HepG2 (cell line): Measurements from ENCODE around the gene RPS19BP1. TPM values are rescaled to one million over a fixed set of nuclear protein-coding genes. Genes with fewer than 3 reads are reported as not detected.
A peak's percentile ranks its signal among the peaks of the same experiment; 100 is the strongest.

Source experiments
- ATAC-seq: fragments of 200-7000 bp; cut with Tn5 transposase; 3 replicates; pipeline ENCODE4 v1.9.1; 2020; ENCODE audit warnings: mild to moderate bottlenecking, moderate library complexity
- BruUV-seq: library from RNA; stranded (reverse); fragments of 400-500 nt; replicated peaks from 2 replicates; lab custom pipeline; 2021; lab: Mats Ljungman, UMichigan
- CTCF ChIA-PET: fragments of 300-600 bp; formaldehyde crosslinking; extraction: SDS; loops from one replicate; lab custom pipeline; 2021; ENCODE audit warnings: low total read pairs, inconsistent platforms, low intra/inter-chr PET ratio; lab: Yijun Ruan, JAX
- POLR2A ChIA-PET: fragments of 350-600 bp; sonication (Branson Sonifier 250); formaldehyde crosslinking; loops from one replicate; lab custom pipeline; 2020; ENCODE audit warnings: antibody characterized with exemption, inconsistent platforms; lab: Yijun Ruan, JAX
- DNase-seq: peaks from one replicate; pipeline ENCODE4 v3.0.0-alpha.2; 2015; ENCODE audit warnings: low spot score
- FAIRE-seq: peaks from 3 replicates; lab custom pipeline; 2011; peaks lifted over from hg19 to GRCh38; lab: Jason Lieb, UNC
- H2AFZ ChIP-seq: one replicate; pipeline ENCODE4 v1.6.1; 2011; ENCODE audit warnings: low read length, inconsistent platforms
- H3K27ac ChIP-seq: fragments of 300-600 bp; 3 replicates; pipeline ENCODE4 v1.8.0; 2011; ENCODE audit warnings: mixed run types, mild to moderate bottlenecking, mixed read lengths, low read length, inconsistent platforms; ENCODE audit not compliant: insufficient read depth; ENCODE audit errors: extremely low read length
- H3K27me3 ChIP-seq, 2 experiments: fragments of 200-600 bp in 1 of 2; 2 replicates in 1 of 2; 3 replicates in 1 of 2; pipeline versions ENCODE4 v1.6.0 to v1.8.0; 2011; ENCODE audit warnings: low read length in 2 of 2, mild to moderate bottlenecking in 2 of 2, moderate library complexity in 2 of 2, inconsistent platforms in 1 of 2; ENCODE audit not compliant: insufficient read depth in 2 of 2, control insufficient read depth in 1 of 2
- H3K36me3 ChIP-seq, 2 experiments: fragments of 200-600 bp in 1 of 2; replicated peaks in 1 of 2; 2 replicates in 1 of 2; 3 replicates in 1 of 2; pipeline versions ENCODE4 v1.5.1 to v1.8.0; 2011; ENCODE audit warnings: low read length in 2 of 2, inconsistent platforms in 1 of 2; ENCODE audit not compliant: insufficient read depth in 2 of 2, control insufficient read depth in 1 of 2
- H3K4me1 ChIP-seq: 2 replicates; pipeline ENCODE4 v1.5.1; 2012; ENCODE audit warnings: low read length, inconsistent platforms; ENCODE audit not compliant: insufficient read depth
- H3K4me2 ChIP-seq: 2 replicates; pipeline ENCODE4 v1.6.0; 2011; ENCODE audit warnings: low read depth, low read length, inconsistent platforms
- H3K4me3 ChIP-seq, 3 experiments: fragments of 200-600 bp in 1 of 3; sonication (generic), shearing (Covaris generic) in 1 of 3; replicated peaks in 1 of 3; 2 replicates each; pipeline ENCODE4 v1.5.1; 2011 to 2016; ENCODE audit warnings: low read length in 3 of 3, inconsistent platforms in 2 of 3, low read depth in 2 of 3, mild to moderate bottlenecking in 2 of 3, control low read depth in 1 of 3, mixed read lengths in 1 of 3; ENCODE audit not compliant: insufficient read depth in 1 of 3
- H3K79me2 ChIP-seq: one replicate; pipeline ENCODE4 v1.6.1; 2011; ENCODE audit warnings: low read length, inconsistent platforms; ENCODE audit not compliant: insufficient read depth
- H3K9ac ChIP-seq: 2 replicates; pipeline ENCODE4 v1.6.0; 2011; ENCODE audit warnings: mild to moderate bottlenecking, low read depth, low read length, inconsistent platforms; ENCODE audit not compliant: insufficient read depth
- H3K9me3 ChIP-seq: 2 replicates; pipeline ENCODE4 v1.5.1; 2012; ENCODE audit warnings: mild to moderate bottlenecking, low read length
- H4K20me1 ChIP-seq: 2 replicates; pipeline ENCODE4 v1.6.0; 2011; ENCODE audit warnings: inconsistent platforms, mild to moderate bottlenecking, low read length, moderate library complexity; ENCODE audit not compliant: insufficient read depth
- ARID2 ChIP-seq: sonication (generic); formaldehyde crosslinking; IDR thresholded peaks from 2 replicates; pipeline ENCODE4 v1.8.1; 2022; ENCODE audit warnings: mild to moderate bottlenecking, missing genetic modification reagents, borderline replicate concordance
- KLF11 ChIP-seq: IDR thresholded peaks from 2 replicates; pipeline ENCODE4 v1.6.1; 2016; ENCODE audit warnings: missing compliant biosample characterization
- MTA1 ChIP-seq: sonication (generic); formaldehyde crosslinking; IDR thresholded peaks from 2 replicates; pipeline ENCODE4 v1.4.0; 2020; ENCODE audit warnings: missing genetic modification reagents, mild to moderate bottlenecking, borderline replicate concordance
- PHF20 ChIP-seq: sonication (generic); formaldehyde crosslinking; IDR thresholded peaks from 2 replicates; pipeline ENCODE4 v1.5.0; 2020; ENCODE audit warnings: mild to moderate bottlenecking, missing genetic modification reagents
- PITX1 ChIP-seq: sonication (generic); formaldehyde crosslinking; IDR thresholded peaks from 2 replicates; pipeline ENCODE4 v1.5.1; 2020; ENCODE audit warnings: mild to moderate bottlenecking, missing genetic modification reagents
- RARA ChIP-seq: IDR thresholded peaks from 2 replicates; pipeline ENCODE4 v1.6.1; 2016; ENCODE audit warnings: missing genetic modification reagents, missing compliant biosample characterization
- STAT5B ChIP-seq: sonication (generic); formaldehyde crosslinking; IDR thresholded peaks from 2 replicates; pipeline ENCODE4 v1.4.0; 2020; ENCODE audit warnings: missing genetic modification reagents
- TCF12 ChIP-seq, 2 experiments: fragments of 450-650 bp in 1 of 2; sonication (generic) in 1 of 2; formaldehyde crosslinking in 1 of 2; IDR thresholded peaks; 2 replicates each; pipeline versions ENCODE4 v1.6.1 to v1.8.0; 2017 to 2022; ENCODE audit warnings: antibody characterized with exemption in 1 of 2, mild to moderate bottlenecking in 1 of 2, missing genetic modification reagents in 1 of 2, moderate library complexity in 1 of 2
- U2AF1 ChIP-seq: fragments of 200-400 bp; formaldehyde crosslinking; optimal IDR thresholded peaks from 2 replicates; pipeline ENCODE3; 2017; ENCODE audit warnings: mild to moderate bottlenecking, low read depth, low read length
- WIZ ChIP-seq: sonication (generic); formaldehyde crosslinking; IDR thresholded peaks from 2 replicates; pipeline ENCODE4 v1.5.1; 2020; ENCODE audit warnings: mild to moderate bottlenecking, missing genetic modification reagents
- ZFP90 ChIP-seq: sonication (generic); formaldehyde crosslinking; IDR thresholded peaks from 2 replicates; pipeline ENCODE4 v1.8.0; 2022; ENCODE audit warnings: missing genetic modification reagents, mild to moderate bottlenecking, inconsistent platforms, borderline replicate concordance
- ZNF121 ChIP-seq: sonication (generic); formaldehyde crosslinking; IDR thresholded peaks from 2 replicates; pipeline ENCODE4 v1.5.0; 2020; ENCODE audit warnings: mild to moderate bottlenecking, missing genetic modification reagents
- ZNF766 ChIP-seq: sonication (generic); formaldehyde crosslinking; IDR thresholded peaks from 2 replicates; pipeline ENCODE4 v1.5.0; 2020; ENCODE audit warnings: missing genetic modification reagents, borderline replicate concordance
- ZNF891 ChIP-seq: sonication (generic); formaldehyde crosslinking; IDR thresholded peaks from 2 replicates; pipeline ENCODE4 v1.5.0; 2020; ENCODE audit warnings: mild to moderate bottlenecking, missing genetic modification reagents
- WGBS: methylation state at CpG from one replicate; pipeline ENCODE4 v1.1.6; 2017; ENCODE audit warnings: low lambda C conversion rate; 5-methylcytosine and 5-hydroxymethylcytosine counted together
- in situ Hi-C: cut with HindIII; loops from 2 replicates; pipeline ENCODE4 v1.10.0; 2017; ENCODE audit warnings: low pct_unique_long_range_greater_than_20kb; ENCODE audit not compliant: extremely low pct_ligation_motif_present
- intact Hi-C: fragments of 100-400 bp; cut with micrococcal nuclease; formaldehyde crosslinking; loops from one replicate; pipeline ENCODE4 v1.10.0; 2022; ENCODE audit not compliant: unreplicated experiment
- polyA plus RNA-seq, 8 experiments: library from polyadenylated mRNA; depleted of rRNA in 3 of 8; stranded (reverse) in 7 of 8; unstranded in 1 of 8; fragments of >200 nt; fragmentation: Illumina TruSeq in 4 of 8; extraction: Trizol in 4 of 8; gene quantifications; 2 replicates each; pipeline versions ENCODE4 v1.2.1 to v1.2.3, GENCODE V29; 2011 to 2016; ENCODE audit warnings: low read depth in 4 of 8, missing spikeins in 1 of 8, mixed read lengths in 1 of 8; ENCODE audit not compliant: insufficient read depth in 1 of 8
- total RNA-seq, 5 experiments: library from RNA; depleted of rRNA; stranded (reverse); fragments of >200 nt; fragmentation: Illumina TruSeq; extraction: Trizol; gene quantifications; 2 replicates each; pipeline ENCODE4 v1.2.3, GENCODE V29; 2016; ENCODE audit warnings: low read depth in 1 of 5
- TF ChIP-seq, protein P1 (sequence below): sonication (generic); formaldehyde crosslinking; IDR thresholded peaks from 2 replicates; pipeline ENCODE4 v1.4.0; 2020; ENCODE audit warnings: missing genetic modification reagents, low read depth, mild to moderate bottlenecking, borderline replicate concordance
- TF ChIP-seq, protein P2 (sequence below): sonication (generic); formaldehyde crosslinking; IDR thresholded peaks from 2 replicates; pipeline ENCODE4 v1.4.0; 2020; ENCODE audit warnings: missing genetic modification reagents, borderline replicate concordance
- TF ChIP-seq, protein P3 (sequence below): sonication (generic); formaldehyde crosslinking; IDR thresholded peaks from 2 replicates; pipeline ENCODE4 v1.4.0; 2020; ENCODE audit warnings: mild to moderate bottlenecking, missing genetic modification reagents

Gene RPS19BP1
- total and polyA plus RNA-seq, 2 of the 13 experiments (the other 11 are each of a cell fraction or from before 2014, with no cell fraction given), result 44.3 to 81.3 TPM

DNA sequence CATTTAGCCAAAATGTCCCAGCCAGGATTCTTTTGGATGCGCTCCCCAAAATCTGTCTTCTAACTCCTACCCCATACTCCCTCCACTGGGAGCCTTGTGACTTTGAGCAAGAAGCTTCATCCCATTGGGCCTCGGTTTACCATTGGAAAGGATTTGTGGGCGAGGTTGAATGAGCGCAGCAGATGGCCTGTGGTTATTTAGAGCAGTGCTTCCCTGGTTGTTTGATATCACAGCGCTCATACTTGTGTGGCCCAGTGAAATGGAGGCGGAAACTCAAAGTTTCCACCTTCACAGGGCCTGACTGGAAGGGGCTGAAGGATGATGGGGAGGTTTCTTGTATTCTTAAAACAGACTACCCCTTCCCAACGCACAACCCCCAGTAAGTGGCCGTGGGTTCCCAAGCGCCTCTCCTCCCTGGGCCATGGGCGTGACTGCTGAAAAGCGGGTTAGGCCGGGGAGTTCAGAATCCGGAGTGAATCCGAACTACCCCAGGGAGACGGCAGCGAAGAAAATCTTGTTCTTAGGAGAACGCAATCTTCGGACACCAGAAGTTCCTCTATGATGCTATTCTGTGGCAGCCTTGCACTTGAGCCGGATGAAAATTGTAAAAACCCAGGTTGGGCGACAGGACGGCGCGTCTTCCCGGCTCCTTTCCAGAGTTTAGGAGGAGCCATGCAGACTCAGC lies 13.4 kb downstream of the RPS19BP1 start:
- H4K20me1 ChIP-seq, result peaks cover 41% of the 10 kb centered on the region
- H3K79me2 ChIP-seq, result peaks cover 45% of the 10 kb centered on the region
- intact Hi-C loops, result no loop called here
- H3K9ac ChIP-seq, result peak overlapping the region; percentile 100
- FAIRE-seq (no peak), ATAC-seq (peak; percentile 6), DNase-seq (no peak)
- in situ Hi-C loops, result no loop called here
- CTCF ChIA-PET, result interaction anchor here (1.7 kb wide), 1 partner anchor 22 kb away, joined by 5 read pairs; no protein-coding TSS in a partner anchor
- peaks cover 44% of the 10 kb centered on the region for H3K4me1 ChIP-seq
- no peak overlapping the region for H2AFZ ChIP-seq
- 16% methylated on average over 15 of the region's 24 CpGs for WGBS
- H3K27ac ChIP-seq, result peak overlapping the region; percentile 100
- peak overlapping the region; percentile 79 to 100 (median 89) for H3K4me3 ChIP-seq
- H3K9me3 ChIP-seq, result no peaks in the 10 kb centered on the region
- H3K36me3 ChIP-seq, result peaks cover 27 to 49% of the 10 kb centered on the region in 2 experiments
- BruUV-seq, result TSS peak; percentile 93
- no peaks in the 10 kb centered on the region; a peak in 1 of 5 replicates for H3K27me3 ChIP-seq
- POLR2A ChIA-PET, result interaction anchor here (0.8 to 4.2 kb wide), 28 partner anchors 9 to 813 kb away, joined by 3 to 118 read pairs (median 7); partner anchors contain the start of genes GTPBP1, MIEF1, RPL3 and RPS19BP1
- H3K4me2 ChIP-seq, result peak overlapping the region; percentile 98
- TF ChIP-seq U2AF1 (peak; percentile 10), WIZ (no peak), KLF11 (CRISPR knock-in tag) (peak; percentile 13; the same call in 1 of the 2 replicates), STAT5B (no peak), MTA1 (CRISPR knock-in tag) (no peak), ZNF891 (CRISPR knock-in tag) (0 out of 2 replicates have a peak, but pooled peaks have one; percentile 1), ARID2 (peak; percentile 43), PHF20 (no peak), ZNF121 (no peak), TCF12 (IDR thresholded peaks at IDR 0.05) (no peak), TCF12 (CRISPR knock-in tag; IDR thresholded peaks at IDR 0.05) (0 out of 2 replicates have a peak, but pooled peaks have one; percentile 49), ZNF766 (CRISPR knock-in tag) (peak; percentile 7; the same call in 1 of the 2 replicates), ZFP90 (no peak), RARA (CRISPR knock-in tag) (no peak), PITX1 (CRISPR knock-in tag) (0 out of 2 replicates have a peak, but pooled peaks have one; percentile 5)
- TF ChIP-seq, protein P1, sequence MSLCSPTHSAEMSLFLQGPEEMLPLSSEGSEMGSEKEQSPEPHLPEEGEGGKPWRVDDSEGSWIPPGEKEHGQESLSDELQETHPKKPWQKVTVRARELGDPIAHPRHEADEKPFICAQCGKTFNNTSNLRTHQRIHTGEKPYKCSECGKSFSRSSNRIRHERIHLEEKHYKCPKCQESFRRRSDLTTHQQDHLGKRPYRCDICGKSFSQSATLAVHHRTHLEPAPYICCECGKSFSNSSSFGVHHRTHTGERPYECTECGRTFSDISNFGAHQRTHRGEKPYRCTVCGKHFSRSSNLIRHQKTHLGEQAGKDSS (CRISPR knock-in tag), result no peak
- TF ChIP-seq, protein P2, sequence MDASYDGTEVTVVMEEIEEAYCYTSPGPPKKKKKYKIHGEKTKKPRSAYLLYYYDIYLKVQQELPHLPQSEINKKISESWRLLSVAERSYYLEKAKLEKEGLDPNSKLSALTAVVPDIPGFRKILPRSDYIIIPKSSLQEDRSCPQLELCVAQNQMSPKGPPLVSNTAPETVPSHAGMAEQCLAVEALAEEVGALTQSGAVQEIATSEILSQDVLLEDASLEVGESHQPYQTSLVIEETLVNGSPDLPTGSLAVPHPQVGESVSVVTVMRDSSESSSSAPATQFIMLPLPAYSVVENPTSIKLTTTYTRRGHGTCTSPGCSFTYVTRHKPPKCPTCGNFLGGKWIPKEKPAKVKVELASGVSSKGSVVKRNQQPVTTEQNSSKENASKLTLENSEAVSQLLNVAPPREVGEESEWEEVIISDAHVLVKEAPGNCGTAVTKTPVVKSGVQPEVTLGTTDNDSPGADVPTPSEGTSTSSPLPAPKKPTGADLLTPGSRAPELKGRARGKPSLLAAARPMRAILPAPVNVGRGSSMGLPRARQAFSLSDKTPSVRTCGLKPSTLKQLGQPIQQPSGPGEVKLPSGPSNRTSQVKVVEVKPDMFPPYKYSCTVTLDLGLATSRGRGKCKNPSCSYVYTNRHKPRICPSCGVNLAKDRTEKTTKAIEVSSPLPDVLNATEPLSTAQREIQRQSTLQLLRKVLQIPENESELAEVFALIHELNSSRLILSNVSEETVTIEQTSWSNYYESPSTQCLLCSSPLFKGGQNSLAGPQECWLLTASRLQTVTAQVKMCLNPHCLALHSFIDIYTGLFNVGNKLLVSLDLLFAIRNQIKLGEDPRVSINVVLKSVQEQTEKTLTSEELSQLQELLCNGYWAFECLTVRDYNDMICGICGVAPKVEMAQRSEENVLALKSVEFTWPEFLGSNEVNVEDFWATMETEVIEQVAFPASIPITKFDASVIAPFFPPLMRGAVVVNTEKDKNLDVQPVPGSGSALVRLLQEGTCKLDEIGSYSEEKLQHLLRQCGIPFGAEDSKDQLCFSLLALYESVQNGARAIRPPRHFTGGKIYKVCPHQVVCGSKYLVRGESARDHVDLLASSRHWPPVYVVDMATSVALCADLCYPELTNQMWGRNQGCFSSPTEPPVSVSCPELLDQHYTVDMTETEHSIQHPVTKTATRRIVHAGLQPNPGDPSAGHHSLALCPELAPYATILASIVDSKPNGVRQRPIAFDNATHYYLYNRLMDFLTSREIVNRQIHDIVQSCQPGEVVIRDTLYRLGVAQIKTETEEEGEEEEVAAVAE, result no peak
- TF ChIP-seq, protein P3, sequence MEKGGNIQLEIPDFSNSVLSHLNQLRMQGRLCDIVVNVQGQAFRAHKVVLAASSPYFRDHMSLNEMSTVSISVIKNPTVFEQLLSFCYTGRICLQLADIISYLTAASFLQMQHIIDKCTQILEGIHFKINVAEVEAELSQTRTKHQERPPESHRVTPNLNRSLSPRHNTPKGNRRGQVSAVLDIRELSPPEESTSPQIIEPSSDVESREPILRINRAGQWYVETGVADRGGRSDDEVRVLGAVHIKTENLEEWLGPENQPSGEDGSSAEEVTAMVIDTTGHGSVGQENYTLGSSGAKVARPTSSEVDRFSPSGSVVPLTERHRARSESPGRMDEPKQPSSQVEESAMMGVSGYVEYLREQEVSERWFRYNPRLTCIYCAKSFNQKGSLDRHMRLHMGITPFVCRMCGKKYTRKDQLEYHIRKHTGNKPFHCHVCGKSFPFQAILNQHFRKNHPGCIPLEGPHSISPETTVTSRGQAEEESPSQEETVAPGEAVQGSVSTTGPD, result no peak
